ENCODE results near the gene MAP4K1. TPM values are rescaled to one million over a fixed set of nuclear protein-coding genes. Genes with fewer than 3 reads are reported as not detected.

The MAP4K1 gene
- total RNA-seq, 1 experiment from 2014 or later, result 11.1 TPM

DNA sequence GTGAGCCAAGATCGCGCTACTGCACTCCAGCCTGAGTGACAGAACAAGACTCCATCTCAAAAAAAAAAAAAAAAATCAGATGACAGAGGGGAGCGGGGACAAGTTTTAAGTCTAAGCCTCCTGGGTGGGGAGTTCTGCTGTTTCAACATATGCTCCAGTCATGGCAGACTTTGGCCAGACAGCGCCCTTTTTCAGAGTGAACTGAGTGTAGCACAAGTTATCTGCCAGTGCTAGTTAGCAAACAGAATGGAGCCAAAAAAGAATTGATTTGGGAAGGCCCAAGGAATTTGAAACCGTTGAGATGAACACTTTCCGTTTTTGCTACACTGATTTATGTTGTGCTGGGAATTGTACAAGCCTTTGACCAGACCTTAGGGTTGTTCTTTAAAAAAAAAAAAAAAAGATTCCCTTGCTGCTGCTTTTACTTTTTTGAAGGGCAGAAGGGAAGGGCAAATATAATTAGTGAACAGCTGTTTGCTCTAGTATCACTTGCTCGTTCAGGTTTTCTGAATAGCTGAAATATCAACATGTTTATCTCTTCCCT, 35.3 kb upstream of the MAP4K1 start:
- POLR2A ChIA-PET, result interaction anchor here (0.6 to 1.4 kb wide), 15 partner anchors 9 to 1498 kb away, joined by 3 to 11 read pairs (median 6); no protein-coding TSS in a partner anchor
- in situ Hi-C loops (cut with HindIII; ENCODE audit: low pct_unique_long_range_greater_than_20kb, low sequenced_read_pairs) (loop anchor here (25.0 kb wide), 2 partner anchors 1134 to 1684 kb away; partner anchors contain the start of genes C19orf47, LEUTX and PLD3), intact Hi-C loops (cut with micrococcal nuclease; ENCODE audit: unreplicated experiment) (loop anchor here (5.0 to 10.0 kb wide), 3 partner anchors 74 to 282 kb away; partner anchors contain the start of genes MRPS12 and SARS2)
- ATAC-seq (no peak), DNase-seq (ENCODE audit: low read depth, low spot score) (no peak)
- Histone ChIP-seq H3K36me3 (ENCODE audit: control insufficient read depth, insufficient read depth, low read length) (peaks cover 20% of the 10 kb centered on the region; the same call in 1 of the 2 replicates), H3K27me3 (ENCODE audit: control insufficient read depth, insufficient read depth, low read length) (no peaks in the 10 kb centered on the region), H3K27ac (ENCODE audit: low read length) (peak overlapping the region; percentile 96), H3K4me3 (ENCODE audit: low read depth in 2 of 2, low read length in 2 of 2) (peak overlapping the region; percentile 50 to 68), H3K9me3 (ENCODE audit: control insufficient read depth, insufficient read depth, low read depth, low read length) (no peaks in the 10 kb centered on the region), H3K4me1 (ENCODE audit: control insufficient read depth, insufficient read depth, low read length) (peaks cover 73% of the 10 kb centered on the region)
- TF ChIP-seq, protein P1, sequence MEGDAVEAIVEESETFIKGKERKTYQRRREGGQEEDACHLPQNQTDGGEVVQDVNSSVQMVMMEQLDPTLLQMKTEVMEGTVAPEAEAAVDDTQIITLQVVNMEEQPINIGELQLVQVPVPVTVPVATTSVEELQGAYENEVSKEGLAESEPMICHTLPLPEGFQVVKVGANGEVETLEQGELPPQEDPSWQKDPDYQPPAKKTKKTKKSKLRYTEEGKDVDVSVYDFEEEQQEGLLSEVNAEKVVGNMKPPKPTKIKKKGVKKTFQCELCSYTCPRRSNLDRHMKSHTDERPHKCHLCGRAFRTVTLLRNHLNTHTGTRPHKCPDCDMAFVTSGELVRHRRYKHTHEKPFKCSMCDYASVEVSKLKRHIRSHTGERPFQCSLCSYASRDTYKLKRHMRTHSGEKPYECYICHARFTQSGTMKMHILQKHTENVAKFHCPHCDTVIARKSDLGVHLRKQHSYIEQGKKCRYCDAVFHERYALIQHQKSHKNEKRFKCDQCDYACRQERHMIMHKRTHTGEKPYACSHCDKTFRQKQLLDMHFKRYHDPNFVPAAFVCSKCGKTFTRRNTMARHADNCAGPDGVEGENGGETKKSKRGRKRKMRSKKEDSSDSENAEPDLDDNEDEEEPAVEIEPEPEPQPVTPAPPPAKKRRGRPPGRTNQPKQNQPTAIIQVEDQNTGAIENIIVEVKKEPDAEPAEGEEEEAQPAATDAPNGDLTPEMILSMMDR (IDR thresholded peaks at IDR 0.05), result no peak
- TF ChIP-seq, protein P2, sequence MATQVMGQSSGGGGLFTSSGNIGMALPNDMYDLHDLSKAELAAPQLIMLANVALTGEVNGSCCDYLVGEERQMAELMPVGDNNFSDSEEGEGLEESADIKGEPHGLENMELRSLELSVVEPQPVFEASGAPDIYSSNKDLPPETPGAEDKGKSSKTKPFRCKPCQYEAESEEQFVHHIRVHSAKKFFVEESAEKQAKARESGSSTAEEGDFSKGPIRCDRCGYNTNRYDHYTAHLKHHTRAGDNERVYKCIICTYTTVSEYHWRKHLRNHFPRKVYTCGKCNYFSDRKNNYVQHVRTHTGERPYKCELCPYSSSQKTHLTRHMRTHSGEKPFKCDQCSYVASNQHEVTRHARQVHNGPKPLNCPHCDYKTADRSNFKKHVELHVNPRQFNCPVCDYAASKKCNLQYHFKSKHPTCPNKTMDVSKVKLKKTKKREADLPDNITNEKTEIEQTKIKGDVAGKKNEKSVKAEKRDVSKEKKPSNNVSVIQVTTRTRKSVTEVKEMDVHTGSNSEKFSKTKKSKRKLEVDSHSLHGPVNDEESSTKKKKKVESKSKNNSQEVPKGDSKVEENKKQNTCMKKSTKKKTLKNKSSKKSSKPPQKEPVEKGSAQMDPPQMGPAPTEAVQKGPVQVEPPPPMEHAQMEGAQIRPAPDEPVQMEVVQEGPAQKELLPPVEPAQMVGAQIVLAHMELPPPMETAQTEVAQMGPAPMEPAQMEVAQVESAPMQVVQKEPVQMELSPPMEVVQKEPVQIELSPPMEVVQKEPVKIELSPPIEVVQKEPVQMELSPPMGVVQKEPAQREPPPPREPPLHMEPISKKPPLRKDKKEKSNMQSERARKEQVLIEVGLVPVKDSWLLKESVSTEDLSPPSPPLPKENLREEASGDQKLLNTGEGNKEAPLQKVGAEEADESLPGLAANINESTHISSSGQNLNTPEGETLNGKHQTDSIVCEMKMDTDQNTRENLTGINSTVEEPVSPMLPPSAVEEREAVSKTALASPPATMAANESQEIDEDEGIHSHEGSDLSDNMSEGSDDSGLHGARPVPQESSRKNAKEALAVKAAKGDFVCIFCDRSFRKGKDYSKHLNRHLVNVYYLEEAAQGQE (IDR thresholded peaks at IDR 0.05; ENCODE audit: insufficient read depth in 1 of 2, low read depth in 2 of 2, low read length in 1 of 2), result no peak
- TF ChIP-seq TCF7L2 (IDR thresholded peaks at IDR 0.05; ENCODE audit: low read depth, low read length) (no peak), POLR2AphosphoS5 (IDR thresholded peaks at IDR 0.05; ENCODE audit: low read depth, low read length) (no peak), SIN3A (IDR thresholded peaks at IDR 0.05; ENCODE audit: borderline replicate concordance, insufficient read depth, low read depth, low read length) (no peak)
- CTCF ChIA-PET, result interaction anchor here (0.7 to 1.3 kb wide), 5 partner anchors 18 to 144 kb away, joined by 3 to 6 read pairs (median 6); no protein-coding TSS in a partner anchor
- TSS peak; percentile 12 for BruUV-seq (replicated peaks)

DNA sequence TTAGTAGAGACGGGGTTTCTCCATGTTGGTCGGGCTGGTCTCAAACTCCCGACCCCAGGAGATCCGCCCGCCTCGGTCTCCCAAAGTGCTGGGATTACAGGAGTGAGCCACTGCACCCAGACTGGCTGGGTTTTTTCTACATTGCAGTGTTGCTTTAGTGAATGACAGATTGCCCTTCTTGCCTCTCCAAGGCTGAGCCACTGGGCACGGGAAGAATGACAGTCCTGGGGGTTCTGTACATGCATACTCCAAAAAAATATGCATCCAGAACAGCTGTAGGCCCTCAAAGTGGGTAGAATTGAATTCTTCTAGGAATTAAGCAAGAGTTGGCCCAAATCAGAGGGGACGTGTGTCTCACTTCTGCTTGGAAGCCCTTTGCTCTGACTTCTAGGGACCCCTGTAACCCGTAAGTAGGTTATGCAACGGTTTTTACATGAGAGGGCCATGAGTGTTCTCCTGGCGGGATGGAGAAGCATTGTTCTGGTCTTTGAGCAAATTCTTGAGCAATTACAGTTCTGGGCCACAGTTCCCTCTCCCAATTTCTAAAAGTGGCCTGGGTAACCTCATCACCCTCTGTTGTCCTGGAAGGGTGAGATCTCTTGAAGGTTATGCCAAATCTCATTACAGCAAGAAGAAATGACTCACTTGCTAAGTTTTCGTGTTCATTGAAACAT, 33.3 kb upstream of the MAP4K1 start:
- H3K9me3 ChIP-seq (ENCODE audit: control insufficient read depth, insufficient read depth, low read depth, low read length), result no peaks in the 10 kb centered on the region
- H3K27me3 ChIP-seq (ENCODE audit: control insufficient read depth, insufficient read depth, low read length), result no peaks in the 10 kb centered on the region
- peak overlapping the region; percentile 50 to 68 for H3K4me3 ChIP-seq (ENCODE audit: low read depth in 2 of 2, low read length in 2 of 2)
- TF ChIP-seq SIN3A (IDR thresholded peaks at IDR 0.05; ENCODE audit: borderline replicate concordance, insufficient read depth, low read depth, low read length) (no peak), TCF7L2 (IDR thresholded peaks at IDR 0.05; ENCODE audit: low read depth, low read length) (no peak), POLR2AphosphoS5 (IDR thresholded peaks at IDR 0.05; ENCODE audit: low read depth, low read length) (no peak)
- TF ChIP-seq, protein P2 (IDR thresholded peaks at IDR 0.05; ENCODE audit: insufficient read depth in 1 of 2, low read depth in 2 of 2, low read length in 1 of 2), result no peak
- TF ChIP-seq, protein P1 (IDR thresholded peaks at IDR 0.05), result no peak
- ChIA-PET CTCF (interaction anchor here (0.7 to 1.2 kb wide), 3 partner anchors 282 to 1654 kb away, joined by 3 to 4 read pairs (median 3); no protein-coding TSS in a partner anchor), POLR2A (interaction anchor here (3.0 kb wide), 1 partner anchor 12 kb away, joined by 23 read pairs; no protein-coding TSS in a partner anchor)
- no peak for ATAC-seq
- BruUV-seq (replicated peaks), result no TSS peak
- peak overlapping the region; percentile 96 for H3K27ac ChIP-seq (ENCODE audit: low read length)
- peaks cover 4% of the 10 kb centered on the region; the same call in 1 of the 2 replicates for H3K36me3 ChIP-seq (ENCODE audit: control insufficient read depth, insufficient read depth, low read length)
- in situ Hi-C loops (cut with HindIII; ENCODE audit: low pct_unique_long_range_greater_than_20kb, low sequenced_read_pairs) (loop anchor here (25.0 kb wide), 2 partner anchors 1136 to 1686 kb away; partner anchors contain the start of genes C19orf47, LEUTX and PLD3), intact Hi-C loops (cut with micrococcal nuclease; ENCODE audit: unreplicated experiment) (loop anchor here (5.0 to 10.0 kb wide), 3 partner anchors 76 to 284 kb away; partner anchors contain the start of genes MRPS12 and SARS2)
- H3K4me1 ChIP-seq (ENCODE audit: control insufficient read depth, insufficient read depth, low read length), result peaks cover 52% of the 10 kb centered on the region
- DNase-seq (ENCODE audit: low read depth, low spot score), result peak; percentile 100
